ENCODE results near the gene NUP62. TPM values are rescaled to one million over a fixed set of nuclear protein-coding genes. Genes with fewer than 3 reads are reported as not detected.

NUP62 gene
- total RNA-seq, 1 donor from 2014 or later, result 16.2 TPM

DNA sequence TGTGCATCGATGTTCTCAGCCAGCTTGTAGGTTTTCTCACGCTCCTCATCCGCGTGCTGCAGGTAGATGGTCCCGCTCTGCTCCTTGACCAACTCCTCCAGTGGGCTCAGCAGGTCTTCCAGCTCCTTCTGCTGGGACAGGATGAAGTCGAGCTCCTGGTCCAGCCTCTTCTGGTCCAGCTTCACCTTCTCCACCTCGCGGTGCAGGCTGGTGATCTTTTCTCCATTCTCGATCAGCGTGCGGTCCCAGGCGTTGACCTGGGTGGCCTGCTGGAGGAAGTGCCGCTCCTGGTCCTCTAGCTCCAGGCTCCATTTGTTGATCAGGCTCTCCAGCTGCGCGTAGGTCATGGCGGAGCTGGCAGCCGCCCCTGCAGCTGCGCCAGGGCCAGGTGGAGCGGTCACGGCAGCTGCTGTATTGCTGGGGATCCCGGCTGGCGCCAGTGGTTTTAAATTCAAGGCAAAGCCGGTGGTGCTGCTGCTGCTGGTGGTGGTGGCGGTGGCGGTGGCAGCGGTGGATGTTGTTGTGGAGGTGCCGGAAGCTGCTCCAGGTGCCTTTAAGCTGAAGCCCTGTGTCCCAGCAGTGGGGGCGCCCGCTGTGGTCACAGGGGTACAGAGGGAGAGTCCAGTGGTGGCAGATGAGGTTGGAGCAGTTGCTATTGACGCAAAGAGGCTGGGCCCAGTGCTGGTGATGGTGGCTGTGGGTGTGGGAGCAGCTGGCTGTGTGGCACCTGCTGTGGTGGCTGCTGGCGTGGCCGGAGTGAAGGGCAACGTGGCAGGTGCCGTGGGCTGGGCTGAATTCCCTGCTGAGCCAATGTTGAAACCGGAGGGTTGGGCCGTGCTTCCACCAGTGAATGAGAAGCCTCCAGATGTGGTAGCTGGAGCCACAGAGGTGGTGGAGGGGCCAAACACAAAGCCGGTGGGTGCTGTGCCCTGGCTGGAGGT is 20.6 kb downstream of the NUP62 start:
- H3K27me3 ChIP-seq (ENCODE audit: control insufficient read depth in 3 of 3, insufficient read depth in 3 of 3, low read length in 3 of 3), result no peaks in the 10 kb centered on the region
- no peak overlapping the region for H3K27ac ChIP-seq (ENCODE audit: low read depth, low read length)
- H3K9ac ChIP-seq (ENCODE audit: low read depth in 1 of 3, low read length in 3 of 3), result no peak overlapping the region
- H3K36me3 ChIP-seq (ENCODE audit: control insufficient read depth in 3 of 3, insufficient read depth in 3 of 3, low read length in 3 of 3), result peaks cover 21 to 35% (median 27%) of the 10 kb centered on the region in 3 donors
- no peak overlapping the region for H3K4me3 ChIP-seq (ENCODE audit: low read length in 3 of 3)
- H3K4me1 ChIP-seq (ENCODE audit: control insufficient read depth in 3 of 3, insufficient read depth in 3 of 3, low read length in 3 of 3), result peaks cover 5 to 8% (median 6%) of the 10 kb centered on the region in 3 donors
- H3K9me3 ChIP-seq (ENCODE audit: control insufficient read depth in 3 of 3, low read length in 3 of 3), result no peaks in the 10 kb centered on the region

DNA sequence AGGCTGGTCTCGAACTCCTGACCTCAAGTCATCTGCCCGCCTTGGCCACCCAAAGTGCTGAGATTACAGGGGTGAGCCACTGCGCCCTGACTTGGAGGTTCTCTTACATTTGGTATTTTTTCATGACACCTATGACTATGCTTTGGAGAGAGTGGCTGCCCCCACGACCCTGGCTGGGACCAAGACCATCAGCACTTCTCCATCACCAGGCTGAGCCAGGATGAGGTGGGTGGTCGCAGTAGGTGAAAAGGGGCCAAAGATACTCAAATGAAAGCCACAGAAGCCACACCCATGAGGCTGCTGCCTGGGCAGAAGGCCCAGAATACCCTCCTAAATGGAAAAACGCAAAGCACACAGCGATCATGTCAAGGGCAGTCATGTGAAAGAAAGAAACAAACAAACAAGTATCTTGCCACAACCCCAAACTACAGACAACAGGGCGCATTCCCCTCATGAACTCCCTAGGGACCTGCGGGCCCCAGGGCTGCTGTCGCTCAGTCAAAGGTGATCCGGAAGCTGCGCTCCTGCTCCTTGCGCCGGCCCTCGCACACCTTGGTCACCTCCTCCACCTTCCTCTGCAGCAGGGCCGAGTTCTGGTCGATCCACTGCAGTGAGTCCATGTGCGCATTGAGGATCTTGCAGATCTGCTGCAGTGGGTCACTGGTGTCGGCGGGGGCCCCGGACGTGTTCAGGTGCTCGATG is 21.4 kb downstream of the NUP62 start:
- no peak overlapping the region for H3K9ac ChIP-seq (ENCODE audit: low read depth in 1 of 3, low read length in 3 of 3)
- no peaks in the 10 kb centered on the region for H3K9me3 ChIP-seq (ENCODE audit: control insufficient read depth in 3 of 3, low read length in 3 of 3)
- no peak overlapping the region for H3K4me3 ChIP-seq (ENCODE audit: low read length in 3 of 3)
- H3K27me3 ChIP-seq (ENCODE audit: control insufficient read depth in 3 of 3, insufficient read depth in 3 of 3, low read length in 3 of 3), result no peaks in the 10 kb centered on the region
- no peak overlapping the region for H3K27ac ChIP-seq (ENCODE audit: low read depth, low read length)
- peaks cover 5 to 8% (median 6%) of the 10 kb centered on the region in 3 donors for H3K4me1 ChIP-seq (ENCODE audit: control insufficient read depth in 3 of 3, insufficient read depth in 3 of 3, low read length in 3 of 3)
- peaks cover 21 to 30% (median 23%) of the 10 kb centered on the region in 3 donors for H3K36me3 ChIP-seq (ENCODE audit: control insufficient read depth in 3 of 3, insufficient read depth in 3 of 3, low read length in 3 of 3)

DNA sequence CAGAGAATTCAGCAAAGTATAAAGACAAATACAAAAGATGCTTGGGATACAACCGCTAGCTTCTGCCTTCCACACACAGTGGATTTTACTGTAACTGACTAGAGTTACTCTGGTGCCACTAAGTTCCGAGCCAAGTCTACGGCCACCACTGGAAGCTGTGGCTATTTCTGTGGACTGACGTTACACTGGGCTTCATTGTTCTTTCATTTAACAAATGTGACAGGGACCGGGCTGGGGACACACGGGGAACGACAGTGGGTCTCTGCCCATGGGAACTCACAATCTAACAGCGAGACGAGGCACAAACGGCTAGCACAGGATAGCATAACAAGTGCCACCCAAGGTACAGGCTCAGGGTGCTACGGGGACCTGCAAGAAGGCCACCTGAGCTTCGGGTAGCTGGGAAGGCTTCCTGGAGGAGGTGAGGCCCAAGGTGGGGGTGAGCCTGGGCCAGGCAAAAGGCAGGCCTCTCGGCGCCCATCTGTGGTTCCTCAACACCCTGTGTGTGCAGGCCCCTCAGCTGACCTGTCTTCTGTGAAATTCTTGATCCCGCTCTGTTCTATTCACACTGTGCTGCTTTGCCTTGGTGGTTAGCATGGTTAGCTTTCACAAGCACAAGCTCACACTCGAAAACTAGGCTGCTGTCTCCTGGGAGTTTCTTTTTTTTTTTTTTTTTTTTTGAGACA is 22.3 kb downstream of the NUP62 start:
- Histone ChIP-seq H3K9me3 (ENCODE audit: control insufficient read depth in 3 of 3, low read length in 3 of 3) (no peaks in the 10 kb centered on the region), H3K27ac (ENCODE audit: low read depth, low read length) (no peak overlapping the region), H3K4me3 (ENCODE audit: low read length in 3 of 3) (no peak overlapping the region), H3K36me3 (ENCODE audit: control insufficient read depth in 3 of 3, insufficient read depth in 3 of 3, low read length in 3 of 3) (peaks cover 21 to 30% (median 22%) of the 10 kb centered on the region in 3 donors), H3K4me1 (ENCODE audit: control insufficient read depth in 3 of 3, insufficient read depth in 3 of 3, low read length in 3 of 3) (peaks cover 5 to 8% (median 6%) of the 10 kb centered on the region in 3 donors), H3K27me3 (ENCODE audit: control insufficient read depth in 3 of 3, insufficient read depth in 3 of 3, low read length in 3 of 3) (no peaks in the 10 kb centered on the region), H3K9ac (ENCODE audit: low read depth in 1 of 3, low read length in 3 of 3) (peak overlapping the region in 1 of 3 donors; percentile 45)

- H3K27ac ChIP-seq (ENCODE audit: low read depth, low read length), result no peak overlapping the region
- no peak overlapping the region for H3K4me3 ChIP-seq (ENCODE audit: low read length in 3 of 3)
- H3K9ac ChIP-seq (ENCODE audit: low read depth in 1 of 3, low read length in 3 of 3), result no peak overlapping the region
- peaks cover 15 to 21% (median 18%) of the 10 kb centered on the region in 3 donors for H3K36me3 ChIP-seq (ENCODE audit: control insufficient read depth in 3 of 3, insufficient read depth in 3 of 3, low read length in 3 of 3)
- H3K4me1 ChIP-seq (ENCODE audit: control insufficient read depth in 3 of 3, insufficient read depth in 3 of 3, low read length in 3 of 3), result peaks cover 0 to 6% (median 0%) of the 10 kb centered on the region in 3 donors
- H3K27me3 ChIP-seq (ENCODE audit: control insufficient read depth in 3 of 3, insufficient read depth in 3 of 3, low read length in 3 of 3), result no peaks in the 10 kb centered on the region
- no peaks in the 10 kb centered on the region for H3K9me3 ChIP-seq (ENCODE audit: control insufficient read depth in 3 of 3, low read length in 3 of 3)
These were observed 25.2 kb downstream of the NUP62 start for GRCh38 chr19:49904136-49904535.

- Histone ChIP-seq H3K9me3 (ENCODE audit: control insufficient read depth in 3 of 3, low read length in 3 of 3) (no peaks in the 10 kb centered on the region), H3K4me1 (ENCODE audit: control insufficient read depth in 3 of 3, insufficient read depth in 3 of 3, low read length in 3 of 3) (peaks cover 4 to 8% (median 7%) of the 10 kb centered on the region in 3 donors), H3K27ac (ENCODE audit: low read depth, low read length) (peak within 1 kb of the TSS; percentile 44), H3K27me3 (ENCODE audit: control insufficient read depth in 3 of 3, insufficient read depth in 3 of 3, low read length in 3 of 3) (peaks cover 0 to 5% (median 0%) of the 10 kb centered on the region in 3 donors), H3K36me3 (ENCODE audit: control insufficient read depth in 3 of 3, insufficient read depth in 3 of 3, low read length in 3 of 3) (no peaks in the 10 kb centered on the region), H3K9ac (ENCODE audit: low read depth in 1 of 3, low read length in 3 of 3) (peak within 1 kb of the TSS in 2 of 3 donors; percentile 32 to 43), H3K4me3 (ENCODE audit: low read length in 3 of 3) (peak within 1 kb of the TSS in 1 of 3 donors; percentile 24)
These were observed 32.3 kb downstream of the NUP62 start, which contains the start of gene IL4I1 for GRCh38 chr19:49896863-49897621. Gene IL4I1, minus strand, starts transcription at chr19:49896887. Its CDS starts 727 bp downstream, at chr19:49896160.

DNA sequence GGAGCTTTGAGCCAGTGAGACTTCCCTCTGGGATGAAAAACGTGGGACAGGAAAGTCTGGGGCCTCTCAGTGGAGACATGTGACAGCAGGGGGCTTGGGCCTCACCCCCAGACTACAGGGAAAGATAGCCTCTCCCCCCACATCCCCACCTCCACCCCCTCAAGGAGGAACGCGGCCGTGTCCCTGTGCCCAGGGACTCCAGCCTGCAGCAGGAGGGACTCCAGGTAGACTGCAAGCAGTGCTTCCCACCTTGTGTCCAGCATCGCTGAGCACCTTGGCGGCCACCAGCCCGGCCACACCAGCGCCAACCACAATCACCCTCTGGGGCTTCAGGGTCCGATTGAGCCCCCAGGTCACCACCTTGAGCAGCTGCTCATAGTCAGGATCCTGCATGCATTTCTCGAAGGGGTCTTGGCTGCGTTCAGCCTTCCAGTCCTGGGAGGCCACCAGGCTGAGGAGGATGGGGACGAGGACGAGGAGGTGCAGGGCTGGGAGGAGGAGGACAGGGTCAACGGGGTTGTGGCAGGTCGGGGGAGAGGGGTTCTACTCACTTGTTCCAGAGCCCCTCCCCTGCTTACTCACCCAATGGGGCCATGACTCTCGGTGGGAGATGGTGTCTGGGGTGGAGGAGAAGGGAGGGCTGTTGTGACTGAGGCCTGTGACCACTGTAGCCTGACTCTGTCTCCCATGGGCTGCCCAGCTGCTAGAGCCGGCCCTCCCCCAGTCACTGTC is 33.6 kb downstream of the NUP62 start:
- H3K27me3 ChIP-seq (ENCODE audit: control insufficient read depth in 3 of 3, insufficient read depth in 3 of 3, low read length in 3 of 3), result peaks cover 0 to 10% (median 7%) of the 10 kb centered on the region in 3 donors
- H3K9ac ChIP-seq (ENCODE audit: low read depth in 1 of 3, low read length in 3 of 3), result no peak overlapping the region
- no peak overlapping the region for H3K27ac ChIP-seq (ENCODE audit: low read depth, low read length)
- H3K36me3 ChIP-seq (ENCODE audit: control insufficient read depth in 3 of 3, insufficient read depth in 3 of 3, low read length in 3 of 3), result no peaks in the 10 kb centered on the region
- H3K4me3 ChIP-seq (ENCODE audit: low read length in 3 of 3), result no peak overlapping the region
- peaks cover 4 to 8% (median 7%) of the 10 kb centered on the region in 3 donors for H3K4me1 ChIP-seq (ENCODE audit: control insufficient read depth in 3 of 3, insufficient read depth in 3 of 3, low read length in 3 of 3)
- H3K9me3 ChIP-seq (ENCODE audit: control insufficient read depth in 3 of 3, low read length in 3 of 3), result no peaks in the 10 kb centered on the region

- no peak overlapping the region for H3K27ac ChIP-seq (ENCODE audit: low read depth, low read length)
These were observed 34.3 kb downstream of the NUP62 start for GRCh38 chr19:49894879-49895565.

GRCh38 chr19:49894011-49894664 is 35.2 kb downstream of the NUP62 start:
- Histone ChIP-seq H3K4me1 (ENCODE audit: control insufficient read depth in 3 of 3, insufficient read depth in 3 of 3, low read length in 3 of 3) (peaks cover 12 to 18% (median 13%) of the 10 kb centered on the region in 3 donors), H3K36me3 (ENCODE audit: control insufficient read depth in 3 of 3, insufficient read depth in 3 of 3, low read length in 3 of 3) (peaks cover 0 to under 1% (median 0%) of the 10 kb centered on the region in 3 donors), H3K27ac (ENCODE audit: low read depth, low read length) (no peak overlapping the region), H3K9ac (ENCODE audit: low read depth in 1 of 3, low read length in 3 of 3) (no peak overlapping the region), H3K27me3 (ENCODE audit: control insufficient read depth in 3 of 3, insufficient read depth in 3 of 3, low read length in 3 of 3) (peaks cover 0 to 13% (median 7%) of the 10 kb centered on the region in 3 donors), H3K4me3 (ENCODE audit: low read length in 3 of 3) (no peak overlapping the region), H3K9me3 (ENCODE audit: control insufficient read depth in 3 of 3, low read length in 3 of 3) (no peaks in the 10 kb centered on the region)

More at GRCh38 chr19:49894879-49895565, 34.3 kb downstream of the NUP62 start:
- Histone ChIP-seq H3K4me3 (ENCODE audit: low read length in 3 of 3) (no peak overlapping the region), H3K9me3 (ENCODE audit: control insufficient read depth in 3 of 3, low read length in 3 of 3) (no peaks in the 10 kb centered on the region), H3K9ac (ENCODE audit: low read depth in 1 of 3, low read length in 3 of 3) (no peak overlapping the region), H3K4me1 (ENCODE audit: control insufficient read depth in 3 of 3, insufficient read depth in 3 of 3, low read length in 3 of 3) (peaks cover 8 to 11% (median 10%) of the 10 kb centered on the region in 3 donors), H3K27me3 (ENCODE audit: control insufficient read depth in 3 of 3, insufficient read depth in 3 of 3, low read length in 3 of 3) (peaks cover 0 to 13% (median 7%) of the 10 kb centered on the region in 3 donors), H3K36me3 (ENCODE audit: control insufficient read depth in 3 of 3, insufficient read depth in 3 of 3, low read length in 3 of 3) (no peaks in the 10 kb centered on the region)

All from skeletal muscle tissue (tissue), 4 donors.